Measurements from ENCODE around the gene SRL. TPM values are rescaled to one million over a fixed set of nuclear protein-coding genes. Genes with fewer than 3 reads are reported as not detected.
"Not testable (repeated sequence)": the region's sequence is repeated elsewhere in the genome, so short reads cannot be mapped to it uniquely, and the experiment has no call there.

The SRL gene
- total and polyA plus RNA-seq, 7 experiments from 2014 or later: not detected

- H3K27me3 Mint-ChIP-seq: no peaks in the 10 kb centered on the region
- intact Hi-C loops (cut with micrococcal nuclease): loop anchor here in 1 of 2 donors (10.0 kb wide), 2 partner anchors 463 to 753 kb away; partner anchors contain the start of gene CLUAP1
- no peak overlapping the region for H3K4me3 ChIP-seq (ENCODE audit: low read length)
- no peak overlapping the region for H3K27ac Mint-ChIP-seq
- H3K4me1 Mint-ChIP-seq: peaks cover 3 to 10% (median 8%) of the 10 kb centered on the region in 7 donors
- CTCF ChIA-PET: interaction anchor here (0.6 to 0.7 kb wide), 2 partner anchors 24 to 425 kb away, joined by 3 to 4 read pairs; no protein-coding TSS in a partner anchor
- no peaks in the 10 kb centered on the region for H3K9me3 ChIP-seq (ENCODE audit: control insufficient read depth in 2 of 3, low read length in 3 of 3)
- POLR2A ChIA-PET: interaction anchor here (0.6 to 1.4 kb wide), 4 partner anchors 14 to 31 kb away, joined by 3 to 5 read pairs (median 4); no protein-coding TSS in a partner anchor
- H3K27me3 ChIP-seq (ENCODE audit: control insufficient read depth in 2 of 2, insufficient read depth in 2 of 2, low read length in 2 of 2): no peaks in the 10 kb centered on the region
- DNase-seq (no peak), ATAC-seq (no peak)
- H3K4me3 Mint-ChIP-seq: no peak overlapping the region
- peaks cover under 1 to 3% of the 10 kb centered on the region in 2 donors for H3K4me1 ChIP-seq (ENCODE audit: control insufficient read depth in 2 of 2, insufficient read depth in 2 of 2, low read length in 2 of 2)
- H3K27ac ChIP-seq (ENCODE audit: low read depth, low read length): no peak overlapping the region
- peaks cover 0 to 54% (median 14%) of the 10 kb centered on the region in 3 experiments for H3K36me3 ChIP-seq (ENCODE audit: control insufficient read depth in 2 of 3, insufficient read depth in 3 of 3, low read length in 3 of 3)
- H3K36me3 Mint-ChIP-seq: peaks cover 3 to 9% (median 6%) of the 10 kb centered on the region in 5 donors
- H3K9me3 Mint-ChIP-seq: peaks cover 0 to 2% (median 0%) of the 10 kb centered on the region in 11 donors
Observed at GRCh38 chr16:4257646-4258556, 16.0 kb upstream of the SRL start.

DNA sequence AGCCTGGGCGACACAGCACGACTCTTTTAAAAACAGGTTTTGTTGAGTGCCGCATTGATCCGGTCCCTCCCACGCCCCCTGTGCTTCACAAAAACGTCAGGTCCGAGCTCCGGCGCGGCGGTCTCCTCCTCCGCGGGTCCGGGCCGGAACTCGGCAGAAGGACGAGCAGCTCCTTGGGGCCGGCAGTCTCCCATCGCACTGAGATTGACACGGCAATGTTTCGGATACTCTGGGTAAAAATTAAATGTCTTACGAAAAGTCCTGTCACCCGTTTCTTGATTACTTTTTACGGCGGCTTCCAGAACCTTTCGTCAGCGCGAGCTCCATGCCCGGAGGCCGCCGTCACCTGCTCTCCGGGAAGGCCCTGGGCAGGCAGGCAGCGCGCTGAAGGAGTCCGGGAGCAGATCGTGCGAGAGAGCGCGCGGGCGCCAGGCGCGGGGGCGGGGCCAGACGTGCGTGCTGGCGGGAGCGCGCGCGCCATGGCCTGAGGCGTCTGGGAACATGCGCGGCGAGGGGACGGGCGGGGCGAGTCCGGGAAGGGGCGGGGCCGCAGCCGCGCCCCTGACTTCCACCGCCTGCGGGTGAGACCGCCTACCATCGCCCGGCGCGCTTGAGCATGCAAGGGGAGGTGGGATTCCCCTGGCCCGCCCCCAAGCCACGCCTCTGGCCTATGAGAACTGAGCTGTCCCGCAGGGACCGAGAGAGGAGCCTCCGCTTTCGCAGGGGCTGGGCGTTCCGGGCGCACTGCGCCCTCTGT lies 11.7 kb upstream of the SRL start:
- peaks cover 0 to 12% (median 3%) of the 10 kb centered on the region in 3 experiments for H3K36me3 ChIP-seq (ENCODE audit: control insufficient read depth in 2 of 3, insufficient read depth in 3 of 3, low read length in 3 of 3)

DNA sequence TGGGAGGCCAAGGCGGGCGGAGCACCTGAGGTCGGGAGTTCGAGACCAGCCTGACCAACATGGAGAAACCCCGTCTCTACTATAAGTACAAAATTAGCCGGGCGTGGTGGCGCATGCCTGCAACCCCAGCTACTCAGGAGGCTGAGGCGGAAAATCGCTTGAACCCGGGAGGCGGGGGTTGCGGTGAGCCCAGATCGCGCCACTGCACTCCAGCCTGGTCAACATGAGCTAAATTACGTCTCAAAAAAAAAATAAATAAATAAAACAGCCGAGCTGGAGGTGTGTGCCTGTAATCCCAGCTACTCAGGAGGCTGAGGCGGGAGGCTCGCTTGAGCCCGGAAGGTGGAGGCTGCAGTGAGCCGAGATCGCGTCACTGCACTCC lies 11.1 kb upstream of the SRL start:
- not testable (repeated sequence) for H3K4me1 ChIP-seq (ENCODE audit: control insufficient read depth in 2 of 2, insufficient read depth in 2 of 2, low read length in 2 of 2); H3K36me3 ChIP-seq (ENCODE audit: control insufficient read depth in 2 of 3, insufficient read depth in 3 of 3, low read length in 3 of 3); H3K36me3 Mint-ChIP-seq; ATAC-seq; H3K9me3 Mint-ChIP-seq; H3K9me3 ChIP-seq (ENCODE audit: control insufficient read depth in 2 of 3, low read length in 3 of 3); H3K27me3 Mint-ChIP-seq; H3K27me3 ChIP-seq (ENCODE audit: control insufficient read depth in 2 of 2, insufficient read depth in 2 of 2, low read length in 2 of 2); DNase-seq
- H3K27ac Mint-ChIP-seq: peak overlapping the region; percentile 88 to 98 (median 96)
- Histone ChIP-seq H3K27ac (ENCODE audit: low read depth, low read length) (peak overlapping the region; percentile 88), H3K4me3 (ENCODE audit: low read length) (peak overlapping the region; percentile 92)
- peaks cover 0 to 16% (median 8%) of the 10 kb centered on the region in 7 donors for H3K4me1 Mint-ChIP-seq
- peak overlapping the region; percentile 88 to 98 (median 96) for H3K4me3 Mint-ChIP-seq
- intact Hi-C loops (cut with micrococcal nuclease): loop anchor here (1.0 to 10.0 kb wide), 13 partner anchors 70 to 1231 kb away; partner anchors contain the start of genes ADCY9 (in 1 of the 2), CDIP1 (in 1 of the 2), CLUAP1 (in 1 of the 2) and CORO7 (in 1 of the 2)
- CTCF ChIA-PET: interaction anchor here (0.6 to 2.6 kb wide), 10 partner anchors 8 to 1502 kb away, joined by 3 to 39 read pairs (median 4); partner anchors contain the start of gene TFAP4
- POLR2A ChIA-PET: interaction anchor here (0.6 to 2.9 kb wide), 13 partner anchors 12 to 641 kb away, joined by 3 to 65 read pairs (median 4); partner anchors contain the start of genes ADCY9, PAM16 and TFAP4

More for the DNA sequence above, 11.7 kb upstream of the SRL start:
- no peaks in the 10 kb centered on the region for H3K36me3 Mint-ChIP-seq
- ATAC-seq (peak; percentile 97), DNase-seq (peak; percentile 94 to 100 (median 100))
- ChIA-PET CTCF (interaction anchor here (0.6 to 2.6 kb wide), 22 partner anchors 8 to 1503 kb away, joined by 3 to 39 read pairs (median 3); partner anchors contain the start of genes CREBBP and TFAP4), POLR2A (interaction anchor here (0.5 to 2.9 kb wide), 20 partner anchors 10 to 641 kb away, joined by 3 to 65 read pairs (median 4); partner anchors contain the start of genes ADCY9, PAM16 and TFAP4)
- peak overlapping the region; percentile 88 to 98 (median 96) for H3K4me3 Mint-ChIP-seq
- intact Hi-C loops (cut with micrococcal nuclease): loop anchor here (1.0 to 10.0 kb wide), 23 partner anchors 18 to 1231 kb away; partner anchors contain the start of genes ADCY9 (in 2 of the 2), CREBBP (in 2 of the 2), CDIP1 (in 1 of the 2) and CLUAP1 (in 1 of the 2)
- Histone ChIP-seq H3K4me1 (ENCODE audit: control insufficient read depth in 2 of 2, insufficient read depth in 2 of 2, low read length in 2 of 2) (peaks cover 3 to 4% of the 10 kb centered on the region in 2 donors), H3K27ac (ENCODE audit: low read depth, low read length) (peak overlapping the region; percentile 88), H3K9me3 (ENCODE audit: control insufficient read depth in 2 of 3, low read length in 3 of 3) (no peaks in the 10 kb centered on the region), H3K4me3 (ENCODE audit: low read length) (peak overlapping the region; percentile 92), H3K27me3 (ENCODE audit: control insufficient read depth in 2 of 2, insufficient read depth in 2 of 2, low read length in 2 of 2) (no peaks in the 10 kb centered on the region)
- H3K9me3 Mint-ChIP-seq: no peaks in the 10 kb centered on the region
- H3K4me1 Mint-ChIP-seq: peaks cover 0 to 16% (median 8%) of the 10 kb centered on the region in 7 donors
- H3K27ac Mint-ChIP-seq: peak overlapping the region; percentile 88 to 98 (median 96)
- H3K27me3 Mint-ChIP-seq: no peaks in the 10 kb centered on the region

- H3K4me1 Mint-ChIP-seq: peaks cover 0 to 16% (median 9%) of the 10 kb centered on the region in 7 donors
- Histone ChIP-seq H3K9me3 (ENCODE audit: control insufficient read depth in 2 of 3, low read length in 3 of 3) (no peaks in the 10 kb centered on the region), H3K36me3 (ENCODE audit: control insufficient read depth in 2 of 3, insufficient read depth in 3 of 3, low read length in 3 of 3) (no peaks in the 10 kb centered on the region), H3K4me3 (ENCODE audit: low read length) (no peak overlapping the region), H3K27ac (ENCODE audit: low read depth, low read length) (no peak overlapping the region), H3K27me3 (ENCODE audit: control insufficient read depth in 2 of 2, insufficient read depth in 2 of 2, low read length in 2 of 2) (no peaks in the 10 kb centered on the region), H3K4me1 (ENCODE audit: control insufficient read depth in 2 of 2, insufficient read depth in 2 of 2, low read length in 2 of 2) (peaks cover 3 to 4% of the 10 kb centered on the region in 2 donors)
- H3K27me3 Mint-ChIP-seq: no peaks in the 10 kb centered on the region
- intact Hi-C loops (cut with micrococcal nuclease): loop anchor here (5.0 to 10.0 kb wide), 8 partner anchors 168 to 1227 kb away; partner anchors contain the start of genes CLUAP1 (in 1 of the 2), CORO7 (in 1 of the 2), CREBBP (in 1 of the 2) and EEF2KMT (in 1 of the 2)
- CTCF ChIA-PET: interaction anchor here (1.3 kb wide), 1 partner anchor 267 kb away, joined by 3 read pairs; no protein-coding TSS in a partner anchor
- peaks cover 0 to 6% (median 0%) of the 10 kb centered on the region in 5 donors for H3K36me3 Mint-ChIP-seq
- H3K27ac Mint-ChIP-seq: peak overlapping the region in 2 of 9 donors; percentile 65 to 80
- POLR2A ChIA-PET: no interaction called here
- DNase-seq (no peak), ATAC-seq (no peak)
- H3K9me3 Mint-ChIP-seq: no peaks in the 10 kb centered on the region
- no peak overlapping the region for H3K4me3 Mint-ChIP-seq
Observed at GRCh38 chr16:4249530-4250308, 7.8 kb upstream of the SRL start.

GRCh38 chr16:4247460-4247784 lies 5.5 kb upstream of the SRL start:
- no peak overlapping the region for H3K27ac ChIP-seq (ENCODE audit: low read depth, low read length)
- H3K4me1 Mint-ChIP-seq: peaks cover 0 to 11% (median 2%) of the 10 kb centered on the region in 7 donors
- DNase-seq (no peak), ATAC-seq (no peak)
- no peak overlapping the region for H3K4me3 Mint-ChIP-seq
- CTCF ChIA-PET: interaction anchor here (0.6 kb wide), 1 partner anchor 789 kb away, joined by 3 read pairs; no protein-coding TSS in a partner anchor
- H3K36me3 Mint-ChIP-seq: peaks cover 0 to 6% (median 0%) of the 10 kb centered on the region in 5 donors
- no peak overlapping the region for H3K27ac Mint-ChIP-seq
- no peaks in the 10 kb centered on the region for H3K4me1 ChIP-seq (ENCODE audit: control insufficient read depth in 2 of 2, insufficient read depth in 2 of 2, low read length in 2 of 2)
- H3K27me3 ChIP-seq (ENCODE audit: control insufficient read depth in 2 of 2, insufficient read depth in 2 of 2, low read length in 2 of 2): no peaks in the 10 kb centered on the region
- no peaks in the 10 kb centered on the region for H3K9me3 ChIP-seq (ENCODE audit: control insufficient read depth in 2 of 3, low read length in 3 of 3)
- H3K9me3 Mint-ChIP-seq: no peaks in the 10 kb centered on the region
- intact Hi-C loops (cut with micrococcal nuclease): no loop called here
- POLR2A ChIA-PET: no interaction called here
- H3K27me3 Mint-ChIP-seq: no peaks in the 10 kb centered on the region
- no peaks in the 10 kb centered on the region for H3K36me3 ChIP-seq (ENCODE audit: control insufficient read depth in 2 of 3, insufficient read depth in 3 of 3, low read length in 3 of 3)
- no peak overlapping the region for H3K4me3 ChIP-seq (ENCODE audit: low read length)

All from naive thymus-derived CD4-positive, alpha-beta T cell (primary cell).